IPS DF 4.7 (cell line): ENCODE results near the gene ATRNL1.

Source experiments
- DNase-seq: peaks from one replicate; pipeline ENCODE4 v3.0.0-alpha.2; 2013; ENCODE audit warnings: low spot score; ENCODE audit errors: extremely low read depth

Gene ATRNL1

GRCh38 chr10:115980470-115980869, 887.3 kb downstream of the ATRNL1 start:
- no peak for DNase-seq

- no peak for DNase-seq
These were observed 887.9 kb downstream of the ATRNL1 start for GRCh38 chr10:115981081-115981480.

- no peak for DNase-seq
These were observed 888.9 kb downstream of the ATRNL1 start for GRCh38 chr10:115982076-115982475.

- no peak for DNase-seq
These were observed 889.4 kb downstream of the ATRNL1 start for GRCh38 chr10:115982526-115982925.

- no peak for DNase-seq
These were observed 892.6 kb downstream of the ATRNL1 start for GRCh38 chr10:115985786-115986185.

- DNase-seq: no peak
These were observed 895.2 kb downstream of the ATRNL1 start for GRCh38 chr10:115988380-115988779.

- no peak for DNase-seq
These were observed 896.5 kb downstream of the ATRNL1 start for GRCh38 chr10:115989621-115990020.

- no peak for DNase-seq
These were observed 899.2 kb downstream of the ATRNL1 start for GRCh38 chr10:115992236-115992986.

- peak; percentile 60 for DNase-seq
These were observed 902.9 kb downstream of the ATRNL1 start for GRCh38 chr10:115996031-115996430.

GRCh38 chr10:115998301-115998700, 905.1 kb downstream of the ATRNL1 start:
- no peak for DNase-seq
